HepG2 (cell line): Measurements from ENCODE around the gene HBEGF. TPM values are rescaled to one million over a fixed set of nuclear protein-coding genes. Genes with fewer than 3 reads are reported as not detected.

Experiments
- ATAC-seq: fragments of 200-7000 bp; cut with Tn5 transposase; 3 replicates; pipeline ENCODE4 v1.9.1; 2020; ENCODE audit warnings: mild to moderate bottlenecking, moderate library complexity
- BruUV-seq: library from RNA; stranded (reverse); fragments of 400-500 nt; replicated peaks from 2 replicates; lab custom pipeline; 2021; lab: Mats Ljungman, UMichigan
- CTCF ChIA-PET: fragments of 300-600 bp; formaldehyde crosslinking; extraction: SDS; loops from one replicate; lab custom pipeline; 2021; ENCODE audit warnings: low total read pairs, inconsistent platforms, low intra/inter-chr PET ratio; lab: Yijun Ruan, JAX
- POLR2A ChIA-PET: fragments of 350-600 bp; sonication (Branson Sonifier 250); formaldehyde crosslinking; loops from one replicate; lab custom pipeline; 2020; ENCODE audit warnings: antibody characterized with exemption, inconsistent platforms; lab: Yijun Ruan, JAX
- DNase-seq: peaks from one replicate; pipeline ENCODE4 v3.0.0-alpha.2; 2015; ENCODE audit warnings: low spot score
- FAIRE-seq: peaks from 3 replicates; lab custom pipeline; 2011; peaks lifted over from hg19 to GRCh38; lab: Jason Lieb, UNC
- H2AFZ ChIP-seq: one replicate; pipeline ENCODE4 v1.6.1; 2011; ENCODE audit warnings: low read length, inconsistent platforms
- H3K27ac ChIP-seq: fragments of 300-600 bp; 3 replicates; pipeline ENCODE4 v1.8.0; 2011; ENCODE audit warnings: mixed run types, mild to moderate bottlenecking, mixed read lengths, low read length, inconsistent platforms; ENCODE audit not compliant: insufficient read depth; ENCODE audit errors: extremely low read length
- H3K27me3 ChIP-seq, 2 experiments: fragments of 200-600 bp in 1 of 2; 2 replicates in 1 of 2; 3 replicates in 1 of 2; pipeline versions ENCODE4 v1.6.0 to v1.8.0; 2011; ENCODE audit warnings: low read length in 2 of 2, mild to moderate bottlenecking in 2 of 2, moderate library complexity in 2 of 2, inconsistent platforms in 1 of 2; ENCODE audit not compliant: insufficient read depth in 2 of 2, control insufficient read depth in 1 of 2
- H3K36me3 ChIP-seq, 2 experiments: fragments of 200-600 bp in 1 of 2; replicated peaks in 1 of 2; 2 replicates in 1 of 2; 3 replicates in 1 of 2; pipeline versions ENCODE4 v1.5.1 to v1.8.0; 2011; ENCODE audit warnings: low read length in 2 of 2, inconsistent platforms in 1 of 2; ENCODE audit not compliant: insufficient read depth in 2 of 2, control insufficient read depth in 1 of 2
- H3K4me1 ChIP-seq: 2 replicates; pipeline ENCODE4 v1.5.1; 2012; ENCODE audit warnings: low read length, inconsistent platforms; ENCODE audit not compliant: insufficient read depth
- H3K4me2 ChIP-seq: 2 replicates; pipeline ENCODE4 v1.6.0; 2011; ENCODE audit warnings: low read depth, low read length, inconsistent platforms
- H3K4me3 ChIP-seq, 3 experiments: fragments of 200-600 bp in 1 of 3; sonication (generic), shearing (Covaris generic) in 1 of 3; replicated peaks in 1 of 3; 2 replicates each; pipeline ENCODE4 v1.5.1; 2011 to 2016; ENCODE audit warnings: low read length in 3 of 3, inconsistent platforms in 2 of 3, low read depth in 2 of 3, mild to moderate bottlenecking in 2 of 3, control low read depth in 1 of 3, mixed read lengths in 1 of 3; ENCODE audit not compliant: insufficient read depth in 1 of 3
- H3K79me2 ChIP-seq: one replicate; pipeline ENCODE4 v1.6.1; 2011; ENCODE audit warnings: low read length, inconsistent platforms; ENCODE audit not compliant: insufficient read depth
- H3K9ac ChIP-seq: 2 replicates; pipeline ENCODE4 v1.6.0; 2011; ENCODE audit warnings: mild to moderate bottlenecking, low read depth, low read length, inconsistent platforms; ENCODE audit not compliant: insufficient read depth
- H3K9me3 ChIP-seq: 2 replicates; pipeline ENCODE4 v1.5.1; 2012; ENCODE audit warnings: mild to moderate bottlenecking, low read length
- H4K20me1 ChIP-seq: 2 replicates; pipeline ENCODE4 v1.6.0; 2011; ENCODE audit warnings: inconsistent platforms, mild to moderate bottlenecking, low read length, moderate library complexity; ENCODE audit not compliant: insufficient read depth
- BORCS8-MEF2B ChIP-seq: sonication (generic); formaldehyde crosslinking; IDR thresholded peaks from 2 replicates; pipeline ENCODE4 v1.8.0; 2022; ENCODE audit warnings: mild to moderate bottlenecking, missing genetic modification reagents
- CEBPG ChIP-seq: IDR thresholded peaks from 2 replicates; pipeline ENCODE4 v1.6.1; 2016
- CENPX ChIP-seq: sonication (generic); formaldehyde crosslinking; IDR thresholded peaks from 2 replicates; pipeline ENCODE4 v1.9.0; 2021; ENCODE audit warnings: mild to moderate bottlenecking, missing genetic modification reagents, moderate library complexity
- KDM5A ChIP-seq: fragments of 200-600 bp; sonication (generic); IDR thresholded peaks from 2 replicates; pipeline ENCODE4 v1.7.0; 2018; ENCODE audit warnings: antibody characterized with exemption, mild to moderate bottlenecking, low read length, borderline replicate concordance
- NFIB ChIP-seq: sonication (generic); formaldehyde crosslinking; IDR thresholded peaks from 2 replicates; pipeline ENCODE4 v1.9.0; 2021; ENCODE audit warnings: missing genetic modification reagents, mild to moderate bottlenecking, borderline replicate concordance
- NFIC ChIP-seq: IDR thresholded peaks from 2 replicates; pipeline ENCODE4 v1.6.1; 2012; ENCODE audit warnings: mild to moderate bottlenecking, low read length, inconsistent platforms
- RXRA ChIP-seq: sonication (generic); formaldehyde crosslinking; IDR thresholded peaks from 2 replicates; pipeline ENCODE4 v1.5.1; 2020; ENCODE audit warnings: missing genetic modification reagents
- SRY ChIP-seq: sonication (generic); formaldehyde crosslinking; IDR thresholded peaks from 2 replicates; pipeline ENCODE4 v1.8.0; 2022; ENCODE audit warnings: mild to moderate bottlenecking, missing genetic modification reagents
- SSRP1 ChIP-seq: IDR thresholded peaks from 2 replicates; pipeline ENCODE4 v1.6.1; 2016; ENCODE audit warnings: control low read depth
- STAG1 ChIP-seq: sonication (generic); formaldehyde crosslinking; IDR thresholded peaks from 2 replicates; pipeline ENCODE4 v1.4.0; 2020; ENCODE audit warnings: missing genetic modification reagents
- ZC3H13 ChIP-seq: sonication (generic); formaldehyde crosslinking; IDR thresholded peaks from 2 replicates; pipeline ENCODE4 v1.8.1; 2023; ENCODE audit warnings: mild to moderate bottlenecking, missing genetic modification reagents, moderate library complexity
- ZNF766 ChIP-seq: sonication (generic); formaldehyde crosslinking; IDR thresholded peaks from 2 replicates; pipeline ENCODE4 v1.5.0; 2020; ENCODE audit warnings: missing genetic modification reagents, borderline replicate concordance
- WGBS: methylation state at CpG from one replicate; pipeline ENCODE4 v1.1.6; 2017; ENCODE audit warnings: low lambda C conversion rate; 5-methylcytosine and 5-hydroxymethylcytosine counted together
- in situ Hi-C: cut with HindIII; loops from 2 replicates; pipeline ENCODE4 v1.10.0; 2017; ENCODE audit warnings: low pct_unique_long_range_greater_than_20kb; ENCODE audit not compliant: extremely low pct_ligation_motif_present
- intact Hi-C: fragments of 100-400 bp; cut with micrococcal nuclease; formaldehyde crosslinking; loops from one replicate; pipeline ENCODE4 v1.10.0; 2022; ENCODE audit not compliant: unreplicated experiment
- polyA plus RNA-seq, 8 experiments: library from polyadenylated mRNA; depleted of rRNA in 3 of 8; stranded (reverse) in 7 of 8; unstranded in 1 of 8; fragments of >200 nt; fragmentation: Illumina TruSeq in 4 of 8; extraction: Trizol in 4 of 8; gene quantifications; 2 replicates each; pipeline versions ENCODE4 v1.2.1 to v1.2.3, GENCODE V29; 2011 to 2016; ENCODE audit warnings: low read depth in 4 of 8, missing spikeins in 1 of 8, mixed read lengths in 1 of 8; ENCODE audit not compliant: insufficient read depth in 1 of 8
- total RNA-seq, 5 experiments: library from RNA; depleted of rRNA; stranded (reverse); fragments of >200 nt; fragmentation: Illumina TruSeq; extraction: Trizol; gene quantifications; 2 replicates each; pipeline ENCODE4 v1.2.3, GENCODE V29; 2016; ENCODE audit warnings: low read depth in 1 of 5
- TF ChIP-seq, protein P1 (sequence below): sonication (generic); formaldehyde crosslinking; IDR thresholded peaks from 2 replicates; pipeline ENCODE4 v1.4.0; 2020; ENCODE audit warnings: missing genetic modification reagents

Gene HBEGF
- total and polyA plus RNA-seq, 2 of the 13 experiments (the other 11 are each of a cell fraction or from before 2014, with no cell fraction given), result 1.7 to 5.0 TPM

DNA sequence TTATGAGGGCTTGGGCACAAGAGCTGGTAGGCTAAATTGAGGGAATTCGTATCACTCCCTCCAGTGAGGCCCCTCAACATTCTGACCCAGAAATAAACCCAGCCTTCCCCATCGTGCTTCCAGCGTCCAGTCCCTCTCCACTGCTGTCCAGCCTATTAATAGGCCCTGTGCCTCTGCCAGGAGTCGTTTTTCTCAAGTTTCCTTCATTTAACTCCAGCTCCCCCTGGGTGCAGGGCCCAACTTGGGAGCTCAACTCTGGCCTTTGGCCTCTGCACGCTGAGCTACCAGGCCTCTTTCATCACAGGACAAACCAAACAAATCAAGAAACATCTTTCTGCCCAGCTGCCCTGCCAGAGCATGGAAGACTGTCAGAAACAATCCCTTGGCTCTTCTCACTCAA lies 10.0 kb downstream of the HBEGF start (continued):
- TF ChIP-seq STAG1 (peak; percentile 31), BORCS8-MEF2B (no peak), CENPX (no peak), CEBPG (CRISPR knock-in tag) (peak; percentile 49; the same call in 1 of the 2 replicates)
- TF ChIP-seq, protein P1, sequence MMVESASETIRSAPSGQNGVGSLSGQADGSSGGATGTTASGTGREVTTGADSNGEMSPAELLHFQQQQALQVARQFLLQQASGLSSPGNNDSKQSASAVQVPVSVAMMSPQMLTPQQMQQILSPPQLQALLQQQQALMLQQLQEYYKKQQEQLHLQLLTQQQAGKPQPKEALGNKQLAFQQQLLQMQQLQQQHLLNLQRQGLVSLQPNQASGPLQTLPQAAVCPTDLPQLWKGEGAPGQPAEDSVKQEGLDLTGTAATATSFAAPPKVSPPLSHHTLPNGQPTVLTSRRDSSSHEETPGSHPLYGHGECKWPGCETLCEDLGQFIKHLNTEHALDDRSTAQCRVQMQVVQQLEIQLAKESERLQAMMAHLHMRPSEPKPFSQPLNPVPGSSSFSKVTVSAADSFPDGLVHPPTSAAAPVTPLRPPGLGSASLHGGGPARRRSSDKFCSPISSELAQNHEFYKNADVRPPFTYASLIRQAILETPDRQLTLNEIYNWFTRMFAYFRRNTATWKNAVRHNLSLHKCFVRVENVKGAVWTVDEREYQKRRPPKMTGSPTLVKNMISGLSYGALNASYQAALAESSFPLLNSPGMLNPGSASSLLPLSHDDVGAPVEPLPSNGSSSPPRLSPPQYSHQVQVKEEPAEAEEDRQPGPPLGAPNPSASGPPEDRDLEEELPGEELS (CRISPR knock-in tag), result peak; percentile 38; the same call in 1 of the 2 replicates

DNA sequence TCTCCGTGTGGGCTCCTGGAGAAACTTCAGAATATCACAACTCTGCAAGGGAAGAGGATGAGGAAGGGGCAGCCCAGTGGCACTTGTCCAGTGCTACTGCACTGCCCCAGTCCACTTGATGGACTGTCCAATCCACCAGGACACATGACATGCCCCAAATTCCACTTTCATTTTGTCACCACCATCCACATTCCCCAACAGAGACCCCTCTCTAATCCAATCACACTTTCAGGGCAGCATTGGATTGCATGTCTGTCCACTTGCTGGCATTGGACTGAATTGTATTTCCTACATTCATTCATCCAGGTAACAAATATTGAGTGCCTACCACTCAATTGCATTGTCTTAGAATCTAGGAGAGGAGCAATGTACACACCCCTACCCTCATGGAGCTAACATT lies 14.8 kb downstream of the HBEGF start:
- no peak overlapping the region for H3K4me3 ChIP-seq
- peaks cover 50% of the 10 kb centered on the region for H3K4me1 ChIP-seq
- ATAC-seq (no peak), FAIRE-seq (no peak), DNase-seq (no peak)
- in situ Hi-C loops (no loop called here), intact Hi-C loops (no loop called here)
- TF ChIP-seq KDM5A (no peak), NFIC (no peak), RXRA (CRISPR knock-in tag) (no peak), ZNF766 (CRISPR knock-in tag) (no peak), SSRP1 (CRISPR knock-in tag) (no peak), NFIB (CRISPR knock-in tag) (no peak), ZC3H13 (no peak), SRY (CRISPR knock-in tag) (no peak)
- no peak overlapping the region for H2AFZ ChIP-seq
- 67% methylated on average over 1 of the region's 1 CpG for WGBS
- no peak overlapping the region for H3K9ac ChIP-seq
- H3K27me3 ChIP-seq, result no peaks in the 10 kb centered on the region
- CTCF ChIA-PET, result no interaction called here
- H3K27ac ChIP-seq, result no peak overlapping the region
- no peaks in the 10 kb centered on the region for H4K20me1 ChIP-seq
- H3K36me3 ChIP-seq, result peaks cover 0 to 5% of the 10 kb centered on the region in 2 experiments; a peak in 3 of 5 replicates
- H3K4me2 ChIP-seq, result no peak overlapping the region
- BruUV-seq, result no TSS peak
- no peaks in the 10 kb centered on the region for H3K9me3 ChIP-seq
- H3K79me2 ChIP-seq, result no peaks in the 10 kb centered on the region
- POLR2A ChIA-PET, result no interaction called here
